ENCODE results near the gene SH2B2.
"Not testable (repeated sequence)": the region's sequence is repeated elsewhere in the genome, so short reads cannot be mapped to it uniquely, and the experiment has no call there.

The SH2B2 gene

GRCh38 chr7:102296179-102296438, 9.4 kb downstream of the SH2B2 start:
- H3K36me3 ChIP-seq (ENCODE audit: insufficient read depth, low read length), result no peaks in the 10 kb centered on the region
- no peak overlapping the region for H3K4me3 ChIP-seq
- H3K9me3 ChIP-seq (ENCODE audit: low read depth, low read length), result no peaks in the 10 kb centered on the region
- H3K27ac ChIP-seq, result no peak overlapping the region
- H3K9ac ChIP-seq (ENCODE audit: insufficient read length), result no peak overlapping the region
- DNase-seq (ENCODE audit: low read depth, low spot score), result no peak
- TF ChIP-seq EZH2 (IDR thresholded peaks at IDR 0.05), result no peak
- no peak for TF ChIP-seq POLR2AphosphoS5 (IDR thresholded peaks at IDR 0.05; ENCODE audit: borderline replicate concordance, low read depth, low read length)
- TF ChIP-seq FOXP2 (optimal IDR thresholded peaks at IDR 0.05; ENCODE audit: control extremely low read depth, extremely low read length, insufficient read depth), result no peak

GRCh38 chr7:102296514-102296913, 9.8 kb downstream of the SH2B2 start:
- Histone ChIP-seq H3K27ac (no peak overlapping the region), H3K36me3 (ENCODE audit: insufficient read depth, low read length) (no peaks in the 10 kb centered on the region), H3K9me3 (ENCODE audit: low read depth, low read length) (no peaks in the 10 kb centered on the region), H3K9ac (ENCODE audit: insufficient read length) (no peak overlapping the region), H3K4me3 (no peak overlapping the region)
- TF ChIP-seq EZH2 (IDR thresholded peaks at IDR 0.05), result no peak
- no peak for TF ChIP-seq POLR2AphosphoS5 (IDR thresholded peaks at IDR 0.05; ENCODE audit: borderline replicate concordance, low read depth, low read length)
- no peak for TF ChIP-seq FOXP2 (optimal IDR thresholded peaks at IDR 0.05; ENCODE audit: control extremely low read depth, extremely low read length, insufficient read depth)
- no peak for DNase-seq (ENCODE audit: low read depth, low spot score)

- Histone ChIP-seq H3K9me3 (ENCODE audit: low read depth, low read length) (no peaks in the 10 kb centered on the region), H3K9ac (ENCODE audit: insufficient read length) (no peak overlapping the region), H3K4me3 (no peak overlapping the region), H3K27ac (no peak overlapping the region), H3K36me3 (ENCODE audit: insufficient read depth, low read length) (no peaks in the 10 kb centered on the region)
- TF ChIP-seq FOXP2 (optimal IDR thresholded peaks at IDR 0.05; ENCODE audit: control extremely low read depth, extremely low read length, insufficient read depth), result no peak
- DNase-seq (ENCODE audit: low read depth, low spot score), result no peak
Observed at GRCh38 chr7:102297487-102298218, 11.0 kb downstream of the SH2B2 start.

GRCh38 chr7:102300643-102301221, 14.1 kb downstream of the SH2B2 start:
- no peak overlapping the region for H3K4me3 ChIP-seq
- H3K9me3 ChIP-seq (ENCODE audit: low read depth, low read length), result no peaks in the 10 kb centered on the region
- no peaks in the 10 kb centered on the region for H3K36me3 ChIP-seq (ENCODE audit: insufficient read depth, low read length)
- H3K27ac ChIP-seq, result no peak overlapping the region
- no peak for DNase-seq (ENCODE audit: low read depth, low spot score)
- no peak for TF ChIP-seq EZH2 (IDR thresholded peaks at IDR 0.05)
- TF ChIP-seq FOXP2 (optimal IDR thresholded peaks at IDR 0.05; ENCODE audit: control extremely low read depth, extremely low read length, insufficient read depth), result no peak
- no peak for TF ChIP-seq POLR2AphosphoS5 (IDR thresholded peaks at IDR 0.05; ENCODE audit: borderline replicate concordance, low read depth, low read length)
- H3K9ac ChIP-seq (ENCODE audit: insufficient read length), result no peak overlapping the region

GRCh38 chr7:102301367-102301766, 14.7 kb downstream of the SH2B2 start:
- H3K4me3 ChIP-seq; H3K9me3 ChIP-seq (ENCODE audit: low read depth, low read length); H3K27ac ChIP-seq; DNase-seq (ENCODE audit: low read depth, low spot score); H3K9ac ChIP-seq (ENCODE audit: insufficient read length); H3K36me3 ChIP-seq (ENCODE audit: insufficient read depth, low read length): not testable (repeated sequence)

GRCh38 chr7:102302025-102302424, 15.4 kb downstream of the SH2B2 start:
- no peak overlapping the region for H3K27ac ChIP-seq
- no peaks in the 10 kb centered on the region for H3K9me3 ChIP-seq (ENCODE audit: low read depth, low read length)
- TF ChIP-seq FOXP2 (optimal IDR thresholded peaks at IDR 0.05; ENCODE audit: control extremely low read depth, extremely low read length, insufficient read depth), result no peak
- no peak for TF ChIP-seq POLR2AphosphoS5 (IDR thresholded peaks at IDR 0.05; ENCODE audit: borderline replicate concordance, low read depth, low read length)
- TF ChIP-seq EZH2 (IDR thresholded peaks at IDR 0.05), result no peak
- no peak for DNase-seq (ENCODE audit: low read depth, low spot score)
- no peak overlapping the region for H3K4me3 ChIP-seq
- H3K9ac ChIP-seq (ENCODE audit: insufficient read length), result no peak overlapping the region
- H3K36me3 ChIP-seq (ENCODE audit: insufficient read depth, low read length), result no peaks in the 10 kb centered on the region

- no peak for DNase-seq (ENCODE audit: low read depth, low spot score)
- no peak for TF ChIP-seq POLR2AphosphoS5 (IDR thresholded peaks at IDR 0.05; ENCODE audit: borderline replicate concordance, low read depth, low read length)
- no peak for TF ChIP-seq EZH2 (IDR thresholded peaks at IDR 0.05)
- no peak for TF ChIP-seq FOXP2 (optimal IDR thresholded peaks at IDR 0.05; ENCODE audit: control extremely low read depth, extremely low read length, insufficient read depth)
- no peaks in the 10 kb centered on the region; the same call in 1 of the 2 replicates for H3K36me3 ChIP-seq (ENCODE audit: insufficient read depth, low read length)
- no peak overlapping the region for H3K27ac ChIP-seq
- no peak overlapping the region for H3K9ac ChIP-seq (ENCODE audit: insufficient read length)
- no peak overlapping the region for H3K4me3 ChIP-seq
- no peaks in the 10 kb centered on the region for H3K9me3 ChIP-seq (ENCODE audit: low read depth, low read length)
Observed at GRCh38 chr7:102303669-102304422, 17.2 kb downstream of the SH2B2 start.

GRCh38 chr7:102304668-102305067, 18.0 kb downstream of the SH2B2 start:
- Histone ChIP-seq H3K27ac (no peak overlapping the region), H3K36me3 (ENCODE audit: insufficient read depth, low read length) (no peaks in the 10 kb centered on the region; the same call in 1 of the 2 replicates), H3K9me3 (ENCODE audit: low read depth, low read length) (no peaks in the 10 kb centered on the region), H3K4me3 (no peak overlapping the region), H3K9ac (ENCODE audit: insufficient read length) (no peak overlapping the region)
- no peak for DNase-seq (ENCODE audit: low read depth, low spot score)
- TF ChIP-seq POLR2AphosphoS5 (IDR thresholded peaks at IDR 0.05; ENCODE audit: borderline replicate concordance, low read depth, low read length), result no peak
- no peak for TF ChIP-seq FOXP2 (optimal IDR thresholded peaks at IDR 0.05; ENCODE audit: control extremely low read depth, extremely low read length, insufficient read depth)

Data from SK-N-MC (cell line).